Measurements from ENCODE around the gene ABHD6. TPM values are rescaled to one million over a fixed set of nuclear protein-coding genes. Genes with fewer than 3 reads are reported as not detected.

ABHD6 gene
- polyA plus RNA-seq, 1 donor from 2014 or later: 38.9 TPM

DNA sequence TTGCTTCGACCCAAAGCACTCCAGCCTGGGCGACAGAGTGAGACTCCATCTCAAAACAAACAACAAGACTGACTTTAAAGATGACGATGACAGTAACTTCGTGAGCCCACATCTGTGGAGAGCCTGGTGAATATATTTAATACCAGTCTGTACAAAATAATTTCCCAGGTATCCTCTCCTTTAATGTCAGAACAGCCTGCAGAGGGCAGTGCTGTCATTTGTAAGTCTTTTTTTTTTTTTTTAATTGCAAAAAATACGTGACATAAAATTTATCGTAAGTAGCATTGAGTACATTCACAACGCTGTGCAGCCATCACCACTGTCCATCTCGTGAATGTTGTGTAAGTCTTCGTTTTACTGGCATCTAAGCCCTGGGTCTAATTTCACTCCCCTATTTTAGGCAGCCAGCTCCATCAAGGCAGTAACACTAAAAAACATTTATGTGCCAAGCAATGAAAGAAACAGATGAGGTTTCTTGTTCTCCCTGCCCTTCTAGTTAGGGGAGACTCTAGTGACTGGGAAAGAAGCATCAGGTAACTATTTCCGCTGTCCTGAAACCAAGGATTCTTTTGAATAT lies 70.1 kb downstream of the ABHD6 start:
- no peaks in the 10 kb centered on the region for H4K20me1 ChIP-seq (ENCODE audit: insufficient read depth)
- H3F3A ChIP-seq (ENCODE audit: insufficient read depth, low read length, poor library complexity, severe bottlenecking): no peaks in the 10 kb centered on the region
- peak overlapping the region; percentile 27 for H3K4me2 ChIP-seq (ENCODE audit: low read length)
- H3K27me3 ChIP-seq (ENCODE audit: insufficient read depth, low read depth, low read length): no peaks in the 10 kb centered on the region
- TF ChIP-seq SMC3 (conservative IDR thresholded peaks at IDR 0.05; ENCODE audit: poor library complexity) (peak; percentile 48), RAD21 (conservative IDR thresholded peaks at IDR 0.05) (peak; percentile 64), CTCF (IDR thresholded peaks at IDR 0.05; ENCODE audit: poor library complexity, severe bottlenecking) (peak; percentile 75), POLR2AphosphoS5 (IDR thresholded peaks at IDR 0.05) (no peak), EZH2 (IDR thresholded peaks at IDR 0.05; ENCODE audit: borderline replicate concordance, insufficient read depth, low read length, poor library complexity, severe bottlenecking) (no peak), TAF1 (IDR thresholded peaks at IDR 0.05; ENCODE audit: low read depth) (no peak), EP300 (conservative IDR thresholded peaks at IDR 0.05; ENCODE audit: poor library complexity, severe bottlenecking) (no peak)
- H3K9me3 ChIP-seq (ENCODE audit: low read length): no peaks in the 10 kb centered on the region
- no peak overlapping the region for H2AFZ ChIP-seq (ENCODE audit: low read depth, low read length)
- peaks cover 10% of the 10 kb centered on the region for H3K36me3 ChIP-seq (ENCODE audit: insufficient read depth, low read length)
- H3K9ac ChIP-seq (ENCODE audit: low read length): peak overlapping the region; percentile 94
- H3K4me3 ChIP-seq (ENCODE audit: low read length): peak overlapping the region; percentile 86
- no peaks in the 10 kb centered on the region for H3K9me2 ChIP-seq (ENCODE audit: insufficient read depth, low read length)
- H3K79me2 ChIP-seq (replicated peaks; ENCODE audit: insufficient read depth, low read length): peaks cover 34% of the 10 kb centered on the region
- peak overlapping the region; percentile 99 for H3K27ac ChIP-seq (ENCODE audit: low read length)

DNA sequence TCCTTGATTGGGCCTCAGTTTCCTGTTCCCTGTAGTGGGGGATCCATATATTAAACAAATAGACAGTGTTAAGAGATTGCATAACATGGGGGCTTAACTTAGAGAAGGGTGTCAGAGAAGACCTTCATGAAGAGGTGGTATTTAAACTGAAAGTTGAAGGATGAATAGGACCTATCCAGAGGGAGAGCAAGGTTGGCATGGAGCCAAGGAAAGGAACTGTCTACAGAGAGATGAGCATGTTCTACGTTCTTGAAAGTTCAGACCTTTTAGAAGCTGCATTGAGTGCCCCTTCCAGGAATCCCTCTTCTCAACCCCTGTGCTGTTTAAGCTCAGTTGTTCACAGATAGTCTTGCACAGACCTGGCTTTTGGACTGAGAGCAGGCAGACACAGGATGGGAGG lies 71.1 kb downstream of the ABHD6 start:
- Histone ChIP-seq H3K27ac (ENCODE audit: low read length) (no peak overlapping the region), H2AFZ (ENCODE audit: low read depth, low read length) (no peak overlapping the region), H4K20me1 (ENCODE audit: insufficient read depth) (no peaks in the 10 kb centered on the region), H3K9me2 (ENCODE audit: insufficient read depth, low read length) (no peaks in the 10 kb centered on the region), H3K27me3 (ENCODE audit: insufficient read depth, low read depth, low read length) (no peaks in the 10 kb centered on the region), H3K9me3 (ENCODE audit: low read length) (no peaks in the 10 kb centered on the region), H3K9ac (ENCODE audit: low read length) (no peak overlapping the region), H3K4me3 (ENCODE audit: low read length) (peak overlapping the region; percentile 86), H3K4me2 (ENCODE audit: low read length) (no peak overlapping the region), H3K36me3 (ENCODE audit: insufficient read depth, low read length) (peaks cover 10% of the 10 kb centered on the region), H3K79me2 (replicated peaks; ENCODE audit: insufficient read depth, low read length) (peaks cover 34% of the 10 kb centered on the region), H3F3A (ENCODE audit: insufficient read depth, low read length, poor library complexity, severe bottlenecking) (no peaks in the 10 kb centered on the region)
- no peak for TF ChIP-seq MXI1 (conservative IDR thresholded peaks at IDR 0.05; ENCODE audit: poor library complexity, severe bottlenecking)
- no peak for TF ChIP-seq CTCF (IDR thresholded peaks at IDR 0.05; ENCODE audit: poor library complexity, severe bottlenecking)
- no peak for TF ChIP-seq RAD21 (conservative IDR thresholded peaks at IDR 0.05)
- no peak for TF ChIP-seq REST (IDR thresholded peaks at IDR 0.05; ENCODE audit: borderline replicate concordance)
- TF ChIP-seq EZH2 (IDR thresholded peaks at IDR 0.05; ENCODE audit: borderline replicate concordance, insufficient read depth, low read length, poor library complexity, severe bottlenecking): no peak
- TF ChIP-seq TAF1 (IDR thresholded peaks at IDR 0.05; ENCODE audit: low read depth): no peak

Measured in neural cell (in vitro differentiated cells).